Measurements from ENCODE around the gene RNPS1.
"Not testable (repeated sequence)": the region's sequence is repeated elsewhere in the genome, so short reads cannot be mapped to it uniquely, and the experiment has no call there.

Gene RNPS1

DNA sequence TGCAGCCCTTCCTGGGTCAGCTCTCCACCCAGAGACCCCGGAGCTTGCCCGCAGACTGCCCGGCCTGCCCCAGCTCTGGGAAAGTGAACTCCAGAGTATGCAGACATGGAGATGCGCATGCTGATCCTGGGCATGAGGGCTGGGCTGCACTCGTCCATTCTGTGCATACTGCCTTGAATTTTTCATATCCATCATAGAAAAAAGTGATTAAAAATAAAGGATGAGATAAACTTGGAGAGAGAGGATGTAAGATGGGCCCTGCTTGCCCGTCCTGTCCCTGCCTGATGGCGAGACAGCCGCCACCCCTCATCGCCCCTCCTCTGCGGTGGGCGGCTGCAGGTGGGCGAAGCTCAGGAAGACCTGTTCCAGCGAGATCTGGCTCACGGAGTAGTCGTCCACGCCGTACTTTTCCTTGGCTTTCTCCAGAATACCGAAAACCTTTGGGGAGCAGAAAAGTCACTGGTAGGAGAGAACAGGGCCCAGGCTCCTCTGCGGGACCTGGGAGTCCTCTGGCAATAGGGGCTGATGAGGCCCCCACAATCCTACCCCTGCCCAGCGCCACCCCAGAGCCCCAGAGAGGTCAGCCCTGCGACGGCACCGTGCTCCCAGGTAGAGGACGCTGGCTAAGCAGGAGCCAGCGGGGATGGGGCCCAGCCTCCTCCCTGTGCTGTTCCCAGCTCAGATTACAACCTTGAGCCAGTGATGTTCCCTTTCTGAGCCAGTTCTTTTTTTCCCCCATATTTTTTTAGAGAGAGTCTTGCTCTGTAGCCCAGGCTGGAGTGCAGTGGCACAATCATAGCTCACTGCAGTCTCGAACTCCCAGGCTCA lies 8.7 kb upstream of the RNPS1 start:
- Mint-ChIP-seq H3K27me3 (no peaks in the 10 kb centered on the region), H3K36me3 (peaks cover 1 to 4% of the 10 kb centered on the region in 2 donors), H3K9me3 (no peaks in the 10 kb centered on the region), H3K4me3 (no peak overlapping the region), H3K27ac (no peak overlapping the region), H3K4me1 (no peaks in the 10 kb centered on the region)
- no peak for DNase-seq
- ATAC-seq (replicated peaks) = no peak

DNA sequence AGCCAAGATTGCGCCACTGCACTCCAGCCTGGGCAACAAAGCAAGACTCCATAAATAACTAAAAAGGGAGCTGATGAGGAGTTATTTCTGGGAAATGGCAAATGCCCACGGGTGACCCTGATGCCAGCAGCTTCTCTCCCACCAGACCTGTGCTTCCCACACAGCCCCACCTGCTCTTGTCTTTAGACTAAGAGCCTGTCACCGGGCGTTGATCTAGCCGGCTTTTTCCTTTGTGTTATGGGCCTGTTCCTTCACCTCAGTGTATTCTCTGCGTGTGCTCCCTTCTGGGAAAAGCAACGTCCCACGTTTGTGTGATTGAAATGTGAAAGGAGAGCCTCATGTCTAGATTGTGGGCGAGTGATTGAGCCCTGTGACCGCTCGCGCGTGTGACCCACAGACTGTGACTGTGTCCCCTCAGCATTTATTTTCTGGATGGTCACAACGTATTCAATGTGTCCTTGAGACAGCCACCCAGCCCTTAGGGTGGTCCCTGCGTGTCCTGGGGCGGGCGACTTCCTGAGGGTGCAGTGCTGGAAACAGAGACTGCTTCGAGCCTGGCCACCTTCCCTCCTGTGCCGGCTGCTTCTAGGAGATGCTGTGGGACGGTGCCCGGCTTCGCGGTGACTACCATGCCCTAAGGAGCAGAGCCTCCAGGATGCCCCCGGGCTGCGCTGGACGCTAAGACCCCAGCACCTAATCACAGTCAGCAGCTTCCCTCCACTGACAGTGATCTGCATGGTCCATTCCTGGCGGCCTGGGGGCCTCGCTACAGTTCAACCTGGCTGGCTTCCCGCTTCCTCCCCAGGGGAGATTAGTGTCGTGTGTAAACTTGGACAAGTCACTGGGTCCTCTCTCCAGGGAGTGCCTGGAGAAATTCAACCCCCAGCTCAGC lies 7.8 kb upstream of the RNPS1 start:
- Mint-ChIP-seq H3K4me3 (no peak overlapping the region), H3K27me3 (no peaks in the 10 kb centered on the region), H3K27ac (no peak overlapping the region), H3K9me3 (no peaks in the 10 kb centered on the region), H3K36me3 (peaks cover 1 to 4% of the 10 kb centered on the region in 2 donors), H3K4me1 (peaks cover 0 to 3% of the 10 kb centered on the region in 2 donors)
- ATAC-seq (replicated peaks) = no peak
- DNase-seq = no peak

DNA sequence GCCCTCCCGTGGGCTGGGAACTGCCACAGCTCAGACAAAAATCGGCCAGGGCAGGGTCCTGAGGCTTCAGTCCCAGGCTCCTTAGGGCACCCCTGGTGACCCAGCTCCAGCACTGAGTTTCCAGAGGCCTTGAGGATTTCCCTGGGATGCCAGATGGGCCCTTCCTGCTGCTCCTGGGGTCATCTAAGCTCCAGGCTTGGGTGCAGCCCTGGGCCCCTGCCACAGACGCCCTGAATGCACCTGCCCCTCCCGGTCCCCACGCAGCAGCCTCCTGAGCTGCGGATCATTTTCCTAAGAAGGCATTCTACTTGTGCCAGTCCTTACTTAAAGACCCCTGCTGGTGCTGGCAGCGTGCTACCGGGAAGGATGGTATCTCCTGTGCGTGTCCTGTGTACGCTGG lies 6.0 kb upstream of the RNPS1 start:
- H3K27me3 Mint-ChIP-seq = no peaks in the 10 kb centered on the region
- H3K4me1 Mint-ChIP-seq = peaks cover 10 to 11% of the 10 kb centered on the region in 2 donors
- H3K27ac Mint-ChIP-seq = no peak overlapping the region
- H3K36me3 Mint-ChIP-seq = peaks cover 1 to 4% of the 10 kb centered on the region in 2 donors
- H3K9me3 Mint-ChIP-seq = no peaks in the 10 kb centered on the region
- no peak for ATAC-seq (replicated peaks)
- H3K4me3 Mint-ChIP-seq = no peak overlapping the region
- no peak for DNase-seq

DNA sequence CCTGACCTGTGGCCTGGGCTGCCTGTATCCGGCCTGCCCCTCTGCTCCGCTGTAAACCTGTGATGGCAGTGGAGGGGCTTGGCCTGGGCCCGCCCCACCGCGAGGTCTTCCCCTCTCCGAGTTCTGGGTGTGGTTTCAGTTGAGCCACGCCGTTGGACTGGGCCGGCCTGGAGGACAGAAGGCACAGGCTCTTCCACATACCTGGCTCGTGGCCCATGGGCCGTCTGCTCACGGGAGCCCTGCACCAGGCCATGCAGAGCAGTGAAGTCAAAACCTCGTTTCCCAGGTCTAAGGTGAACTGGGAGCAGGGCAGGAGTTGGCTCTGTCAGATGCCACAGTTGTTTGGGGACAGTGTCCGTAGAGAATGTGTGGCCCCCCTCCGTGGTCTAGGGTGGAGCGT lies 5.6 kb upstream of the RNPS1 start:
- Mint-ChIP-seq H3K27ac (peak overlapping the region; percentile 63), H3K4me3 (no peak overlapping the region), H3K27me3 (no peaks in the 10 kb centered on the region), H3K36me3 (peaks cover 1 to 4% of the 10 kb centered on the region in 2 donors), H3K9me3 (no peaks in the 10 kb centered on the region), H3K4me1 (peaks cover 11 to 16% of the 10 kb centered on the region in 2 donors)
- no peak for DNase-seq
- no peak for ATAC-seq (replicated peaks)

DNA sequence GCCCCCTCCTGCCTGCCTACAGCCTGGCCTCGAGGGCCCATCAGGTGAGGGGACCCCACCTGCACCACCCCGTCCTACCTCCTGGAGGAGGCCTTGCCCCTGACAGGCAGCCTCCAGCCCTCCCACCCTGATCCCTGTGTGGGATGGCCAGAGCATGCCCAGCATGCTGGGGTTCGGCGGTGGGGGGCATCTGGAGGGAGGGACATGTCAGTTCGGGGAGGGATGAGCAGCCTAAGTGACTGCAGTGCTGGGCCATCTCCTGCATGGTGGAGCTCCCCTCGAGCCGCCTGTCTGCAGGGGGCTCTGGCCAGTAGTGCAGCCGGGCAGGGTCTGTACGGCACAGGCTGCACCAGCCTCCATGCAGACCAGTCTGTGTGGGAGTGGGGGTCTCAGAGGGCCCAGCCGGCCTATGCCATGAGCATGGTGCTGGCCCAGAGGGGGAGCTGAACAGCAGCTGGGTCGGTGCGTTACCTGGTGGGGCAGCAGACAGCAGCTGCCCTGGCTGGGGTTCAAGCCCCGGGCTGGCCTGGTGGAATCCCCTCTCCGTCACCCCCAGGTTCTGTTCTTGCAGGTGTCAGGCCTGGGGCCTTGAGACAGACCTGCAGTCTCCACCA lies 4.0 kb upstream of the RNPS1 start:
- Mint-ChIP-seq H3K4me3 (no peak overlapping the region), H3K36me3 (peaks cover 1 to 9% of the 10 kb centered on the region in 2 donors), H3K9me3 (no peaks in the 10 kb centered on the region), H3K27ac (no peak overlapping the region), H3K27me3 (no peaks in the 10 kb centered on the region), H3K4me1 (peaks cover 15 to 19% of the 10 kb centered on the region in 2 donors)
- ATAC-seq (replicated peaks) = no peak
- DNase-seq = no peak

DNA sequence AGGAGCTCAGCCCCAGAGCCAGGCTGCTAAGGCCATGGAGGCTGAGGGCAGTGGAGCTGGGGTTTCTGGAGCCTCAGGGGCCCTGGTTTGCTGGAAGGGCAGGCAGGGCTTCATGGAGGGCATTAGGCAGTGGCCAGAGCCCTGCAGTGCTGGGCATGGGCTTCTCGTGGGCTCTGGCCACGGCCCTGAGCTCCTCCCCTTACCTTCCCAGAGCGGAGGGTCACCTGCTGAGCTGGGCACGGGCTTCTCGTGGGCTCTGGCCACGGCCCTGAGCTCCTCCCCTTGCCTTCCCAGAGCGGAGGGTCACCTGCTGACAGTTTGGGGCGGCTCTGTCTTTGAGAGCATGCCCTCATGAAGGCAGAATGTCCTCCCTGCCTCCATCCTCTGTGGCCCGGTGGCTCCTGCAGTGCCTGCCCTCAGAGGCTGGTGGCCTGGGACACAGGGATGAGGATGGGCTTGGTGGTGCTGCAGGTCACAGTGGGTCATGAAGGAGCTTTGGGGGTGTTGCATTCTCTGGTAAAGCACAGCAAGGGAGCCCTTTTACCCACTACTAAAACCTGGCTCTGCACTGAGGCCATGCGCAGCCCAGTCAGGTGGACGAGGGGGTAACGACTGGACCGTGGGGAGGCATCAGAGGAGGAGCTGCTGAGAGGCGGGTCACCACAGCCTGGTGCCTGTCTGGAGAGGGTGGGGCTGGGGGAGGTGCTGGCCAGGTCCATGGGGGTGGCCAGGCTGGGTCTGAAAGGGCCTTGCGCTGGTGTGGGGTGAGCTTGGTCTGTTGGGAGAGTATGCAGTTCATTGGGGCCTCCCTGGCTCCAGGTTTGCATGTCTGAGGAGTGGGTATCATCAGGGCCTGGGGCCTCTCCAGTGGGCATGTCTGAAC lies 2.9 kb upstream of the RNPS1 start:
- H3K4me3 Mint-ChIP-seq = no peak overlapping the region
- H3K9me3 Mint-ChIP-seq = no peaks in the 10 kb centered on the region
- peaks cover 1 to 16% of the 10 kb centered on the region in 2 donors for H3K36me3 Mint-ChIP-seq
- H3K27me3 Mint-ChIP-seq = no peaks in the 10 kb centered on the region
- DNase-seq (no peak), ATAC-seq (replicated peaks) (no peak)
- H3K4me1 Mint-ChIP-seq = peaks cover 22 to 30% of the 10 kb centered on the region in 2 donors
- no peak overlapping the region for H3K27ac Mint-ChIP-seq

DNA sequence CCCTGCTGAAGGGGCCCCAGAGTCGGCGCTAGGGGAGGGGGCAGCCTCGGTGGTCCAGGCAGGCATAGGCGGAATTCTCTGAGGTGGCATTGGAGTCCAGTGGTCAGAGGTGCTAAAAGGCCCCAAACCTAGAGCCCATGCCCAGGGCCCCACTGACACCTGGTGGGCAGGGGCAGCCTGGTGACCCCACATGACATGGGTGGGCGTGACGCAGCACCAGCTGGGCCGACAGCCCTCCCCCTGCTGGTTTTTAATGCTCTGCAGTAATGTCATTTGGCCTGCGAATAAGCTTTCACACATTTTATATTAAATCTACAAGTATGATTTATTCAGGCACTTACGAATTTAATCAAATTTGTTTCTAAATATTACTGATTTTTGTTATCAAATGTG lies 2.1 kb upstream of the RNPS1 start:
- H3K27ac Mint-ChIP-seq = no peak overlapping the region
- ATAC-seq (replicated peaks) = no peak
- H3K4me3 Mint-ChIP-seq = no peak overlapping the region

DNA sequence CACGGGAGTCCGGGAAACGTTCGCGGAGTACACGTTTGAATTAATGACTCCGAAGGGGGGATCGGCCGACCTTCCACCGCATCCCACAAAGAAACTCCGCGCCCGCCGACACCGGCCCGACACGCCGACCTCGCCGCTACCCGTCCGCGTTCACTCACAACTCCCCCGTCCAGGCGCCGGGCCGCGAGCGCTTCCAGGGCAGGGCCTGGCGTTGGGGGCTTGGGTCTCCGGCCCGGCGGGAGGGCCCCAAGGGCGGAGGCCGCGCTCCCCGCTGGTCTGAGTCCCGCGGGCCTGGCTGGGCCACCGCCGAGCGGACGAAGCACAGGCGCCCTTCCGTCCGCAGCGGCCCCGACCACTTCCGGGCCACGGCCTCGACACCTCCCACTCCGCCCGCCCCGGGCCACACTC lies 417 bp downstream of the RNPS1 start:
- peak; percentile 71 to 77 for ATAC-seq (replicated peaks)
- not testable (repeated sequence) for H3K27me3 Mint-ChIP-seq, DNase-seq, H3K9me3 Mint-ChIP-seq
- peak overlapping the region; percentile 94 to 97 for H3K4me3 Mint-ChIP-seq
- H3K36me3 Mint-ChIP-seq = peaks cover 16 to 33% of the 10 kb centered on the region in 2 donors
- peaks cover 32 to 45% of the 10 kb centered on the region in 2 donors for H3K4me1 Mint-ChIP-seq
- H3K27ac Mint-ChIP-seq = peak overlapping the region; percentile 100

More for the DNA sequence above, 2.1 kb upstream of the RNPS1 start:
- peaks cover 2 to 18% of the 10 kb centered on the region in 2 donors for H3K36me3 Mint-ChIP-seq
- DNase-seq = no peak
- peaks cover 24 to 35% of the 10 kb centered on the region in 2 donors for H3K4me1 Mint-ChIP-seq
- no peaks in the 10 kb centered on the region for H3K9me3 Mint-ChIP-seq
- H3K27me3 Mint-ChIP-seq = no peaks in the 10 kb centered on the region

DNA sequence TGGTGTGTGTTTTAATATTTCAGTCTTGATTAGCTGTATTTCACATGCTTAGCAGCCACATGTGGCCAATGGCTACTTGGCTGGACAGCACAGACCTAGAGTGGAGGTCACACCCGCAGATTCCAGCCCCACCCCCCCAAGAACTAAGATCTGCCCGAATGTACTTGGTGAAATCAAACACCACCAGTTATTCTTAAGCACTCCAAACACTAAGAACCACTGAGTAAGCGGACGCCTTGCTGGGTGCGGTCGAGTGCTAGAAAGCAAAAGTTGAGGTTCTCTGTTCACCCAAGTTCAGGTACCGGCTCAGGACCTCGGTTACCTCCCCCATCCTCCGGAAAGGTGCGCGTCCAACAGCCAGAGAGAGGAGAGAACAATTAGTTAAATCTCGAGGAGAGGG lies 1.0 kb downstream of the RNPS1 start:
- Mint-ChIP-seq H3K27ac (peak overlapping the region; percentile 100), H3K4me1 (peaks cover 32 to 45% of the 10 kb centered on the region in 2 donors), H3K36me3 (peaks cover 20 to 39% of the 10 kb centered on the region in 2 donors), H3K4me3 (peak overlapping the region; percentile 94 to 97)
- H3K9me3 Mint-ChIP-seq; ATAC-seq (replicated peaks); DNase-seq; H3K27me3 Mint-ChIP-seq: not testable (repeated sequence)

DNA sequence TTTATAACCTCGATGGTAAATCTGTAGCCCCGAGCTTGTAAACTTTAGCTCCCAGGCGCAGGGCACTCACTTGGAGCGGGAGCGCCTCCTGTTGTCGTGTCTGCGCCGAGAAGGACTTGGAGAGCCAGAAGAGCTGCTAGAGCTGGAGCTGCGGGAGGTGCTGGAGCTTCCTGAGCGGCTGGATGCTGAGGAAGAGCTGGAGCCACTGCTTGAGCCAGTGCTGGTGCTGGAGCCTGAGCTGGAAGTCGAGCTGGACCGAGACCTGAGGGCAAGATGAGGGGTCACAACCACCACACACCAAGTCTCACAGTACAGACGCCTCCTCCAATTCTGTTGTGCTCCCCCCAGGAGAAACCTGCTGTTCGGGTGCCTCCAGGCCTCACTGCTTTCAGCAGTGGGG lies 4.9 kb downstream of the RNPS1 start:
- Mint-ChIP-seq H3K36me3 (peaks cover 35 to 50% of the 10 kb centered on the region in 2 donors), H3K4me1 (peaks cover 19 to 28% of the 10 kb centered on the region in 2 donors), H3K27ac (peak overlapping the region; percentile 31)
- not testable (repeated sequence) for H3K9me3 Mint-ChIP-seq; H3K27me3 Mint-ChIP-seq; DNase-seq; ATAC-seq (replicated peaks); H3K4me3 Mint-ChIP-seq

DNA sequence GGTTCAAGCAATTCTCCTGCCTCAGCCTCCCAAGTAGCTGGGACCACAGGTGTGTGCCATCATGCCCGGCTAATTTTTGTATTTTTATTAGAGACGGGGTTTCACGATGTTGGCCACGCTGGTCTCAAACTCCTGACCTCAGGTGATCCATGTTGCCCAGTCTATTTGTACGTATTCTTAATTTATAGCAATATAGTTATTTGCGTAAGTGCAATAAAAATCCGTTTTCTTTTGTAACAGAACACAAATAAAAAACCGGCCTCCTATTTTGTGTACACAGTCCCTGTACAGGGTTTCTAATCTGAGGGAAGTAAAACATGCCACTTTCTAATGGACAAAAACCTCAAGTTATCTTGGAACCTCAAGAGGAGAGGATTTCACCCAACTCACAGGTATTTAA lies 7.7 kb downstream of the RNPS1 start:
- no peak for DNase-seq
- H3K36me3 Mint-ChIP-seq = peaks cover 45 to 56% of the 10 kb centered on the region in 2 donors
- no peak for ATAC-seq (replicated peaks)
- peaks cover 11 to 14% of the 10 kb centered on the region in 2 donors for H3K4me1 Mint-ChIP-seq
- H3K4me3 Mint-ChIP-seq = no peak overlapping the region
- H3K27me3 Mint-ChIP-seq = no peaks in the 10 kb centered on the region
- no peak overlapping the region for H3K27ac Mint-ChIP-seq
- H3K9me3 Mint-ChIP-seq = no peaks in the 10 kb centered on the region

DNA sequence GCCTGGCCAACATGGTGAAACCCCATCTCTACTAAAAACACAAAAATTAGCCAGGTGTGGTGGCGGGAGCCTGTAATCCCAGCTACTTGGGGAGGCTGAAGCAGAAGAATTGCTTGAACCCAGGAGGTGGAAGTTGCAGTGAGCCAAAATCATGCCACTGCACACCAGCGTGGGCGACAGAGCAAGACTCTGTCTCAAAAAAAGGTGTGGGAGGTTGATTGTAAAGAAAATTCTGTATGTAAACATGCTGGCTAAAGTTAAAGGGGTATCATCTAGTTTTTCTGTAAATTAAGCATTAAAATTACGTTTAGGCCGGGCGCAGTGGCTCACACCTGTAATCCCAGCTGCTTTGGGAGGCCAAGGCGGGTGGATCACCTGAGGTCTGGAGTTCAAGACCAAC lies 9.4 kb downstream of the RNPS1 start:
- not testable (repeated sequence) for H3K4me3 Mint-ChIP-seq; H3K9me3 Mint-ChIP-seq; H3K27ac Mint-ChIP-seq; H3K27me3 Mint-ChIP-seq; ATAC-seq (replicated peaks); DNase-seq; H3K4me1 Mint-ChIP-seq
- peaks cover 46 to 48% of the 10 kb centered on the region in 2 donors for H3K36me3 Mint-ChIP-seq

DNA sequence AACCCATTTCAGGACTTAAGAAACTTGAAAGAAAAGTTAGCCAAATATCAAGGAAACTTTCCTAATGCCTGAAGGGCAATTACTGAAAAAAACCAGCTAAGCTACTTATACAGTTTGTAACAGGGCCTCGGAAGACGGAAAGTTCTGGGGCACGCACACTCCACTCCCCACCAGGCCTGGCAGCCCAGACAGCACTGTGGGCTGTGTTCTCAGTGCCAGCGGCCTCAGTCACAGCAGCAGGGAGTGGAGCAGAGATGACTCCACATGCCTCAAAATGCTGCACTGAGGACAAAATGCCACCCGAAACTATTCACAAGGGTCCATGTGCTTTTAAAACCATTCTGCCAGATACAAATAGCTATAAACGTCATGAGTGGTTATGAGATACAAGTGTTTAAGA lies 10.2 kb downstream of the RNPS1 start:
- DNase-seq (no peak), ATAC-seq (replicated peaks) (no peak)
- H3K27me3 Mint-ChIP-seq = no peaks in the 10 kb centered on the region
- peaks cover 12 to 13% of the 10 kb centered on the region in 2 donors for H3K4me1 Mint-ChIP-seq
- no peak overlapping the region for H3K27ac Mint-ChIP-seq
- no peaks in the 10 kb centered on the region for H3K9me3 Mint-ChIP-seq
- H3K4me3 Mint-ChIP-seq = no peak overlapping the region
- peaks cover 46 to 54% of the 10 kb centered on the region in 2 donors for H3K36me3 Mint-ChIP-seq
